Adrenal gland (tissue), 12 donors: ENCODE measurements around the gene N4BP2. TPM values are rescaled to one million over a fixed set of nuclear protein-coding genes. Genes with fewer than 3 reads are reported as not detected.
"Not testable (repeated sequence)": the region's sequence is repeated elsewhere in the genome, so short reads cannot be mapped to it uniquely, and the experiment has no call there.

ENCODE experiments used
- DNase-seq, 7 donors: peaks; one replicate each; pipeline ENCODE4 v3.0.0-alpha.2; 2019 to 2020
- H3K27ac ChIP-seq, 5 donors: fragments of 200-600 bp; sonication (generic) in 4 of 5; 1 replicate in 3 of 5; 2 replicates in 2 of 5; pipeline versions ENCODE4 v1.5.1 to v1.8.0; 2016 to 2020; ENCODE audit warnings: mild to moderate bottlenecking in 1 of 5
- H3K27me3 ChIP-seq: fragments of 200-600 bp; 2 replicates; pipeline ENCODE4 v1.8.0; 2021
- H3K36me3 ChIP-seq, 2 donors: fragments of 200-600 bp; replicated peaks in 1 of 2; 1 replicate in 1 of 2; 2 replicates in 1 of 2; pipeline versions ENCODE4 v1.5.1 to v1.8.0; 2018 to 2022
- H3K4me1 ChIP-seq, 2 donors: fragments of 200-600 bp; replicated peaks in 1 of 2; 1 replicate in 1 of 2; 2 replicates in 1 of 2; pipeline versions ENCODE4 v1.5.1 to v1.8.0; 2018 to 2021
- H3K4me3 ChIP-seq, 4 donors: fragments of 200-600 bp; sonication (generic) in 3 of 4; one replicate each; pipeline ENCODE4 v1.5.1; 2016 to 2018
- H3K9me3 ChIP-seq, 3 donors: fragments of 200-600 bp; sonication (generic) in 1 of 3; replicated peaks in 1 of 3; 1 replicate in 2 of 3; 2 replicates in 1 of 3; pipeline versions ENCODE4 v1.5.1 to v1.8.0; 2016 to 2021
- CTCF ChIP-seq, 6 experiments: fragments of 450-650 bp in 4 of 6; fragments of 200-600 bp in 2 of 6; sonication (generic) in 1 of 6; IDR thresholded peaks; 1 replicate in 5 of 6; 2 replicates in 1 of 6; pipeline versions ENCODE4 v1.5.1 to v1.8.0; 2016 to 2021; ENCODE audit warnings: antibody characterized with exemption in 6 of 6, mild to moderate bottlenecking in 2 of 6, moderate library complexity in 1 of 6
- POLR2A ChIP-seq, 2 donors: fragments of 450-650 bp; IDR thresholded peaks; one replicate each; pipeline ENCODE4 v1.6.1; 2017; ENCODE audit warnings: antibody characterized with exemption in 2 of 2, mild to moderate bottlenecking in 2 of 2, moderate library complexity in 1 of 2
- WGBS, 4 donors: extraction: QIAGEN DNeasy Blood & Tissue Kit in 2 of 4; methylation state at CpG; one replicate each; pipeline versions ENCODE4 v1.1.5 to v1.1.7; 2013 to 2017; 5-methylcytosine and 5-hydroxymethylcytosine counted together
- intact Hi-C, 2 donors: fragments of 100-400 bp; cut with DNase I; formaldehyde crosslinking; loops; one replicate each; pipeline versions ENCODE4 v1.14.1 to v1.15.0; 2022 to 2023
- polyA plus RNA-seq, 3 donors: library from polyadenylated mRNA; stranded (reverse); fragments of 200-250 nt in 2 of 3; fragments of 350-450 nt in 1 of 3; fragmentation: Illumina TruSeq in 1 of 3; extraction: RNeasy Lipid Tissue Mini Kit (QIAGEN cat#74804) in 1 of 3; gene quantifications; one replicate each; pipeline ENCODE4 v1.2.3, GENCODE V29; 2013 to 2014
- total RNA-seq, 9 donors: library from RNA; depleted of rRNA in 4 of 9; stranded (reverse); fragments of >200 nt in 4 of 9; fragments of 120-200 nt in 1 of 9; fragmentation: NEBNext Ultra II Directional in 1 of 9; extraction: Animal tissue kit (Norgen Biotek cat#: 25700) in 1 of 9; gene quantifications; one replicate each; pipeline versions ENCODE4 v1.1.0 to v1.2.4, GENCODE V29; 2013 to 2023
- donor health status: healthy with polysubstance abuse.
- donor health status: Bipolar disorder and iron deficiency.
- donor health status: DM: yes; HTN: yes; CAD: no.
- donor health status: DM: no; HTN: no; CAD: no.
- donor health status: DM: no; HTN: no; CAD: no.
- donor health status: DM: yes; HTN: yes; CAD: no.

Gene N4BP2
- total and polyA plus RNA-seq, 12 donors: 0.97 to 15.1 (median 4.6) TPM

DNA sequence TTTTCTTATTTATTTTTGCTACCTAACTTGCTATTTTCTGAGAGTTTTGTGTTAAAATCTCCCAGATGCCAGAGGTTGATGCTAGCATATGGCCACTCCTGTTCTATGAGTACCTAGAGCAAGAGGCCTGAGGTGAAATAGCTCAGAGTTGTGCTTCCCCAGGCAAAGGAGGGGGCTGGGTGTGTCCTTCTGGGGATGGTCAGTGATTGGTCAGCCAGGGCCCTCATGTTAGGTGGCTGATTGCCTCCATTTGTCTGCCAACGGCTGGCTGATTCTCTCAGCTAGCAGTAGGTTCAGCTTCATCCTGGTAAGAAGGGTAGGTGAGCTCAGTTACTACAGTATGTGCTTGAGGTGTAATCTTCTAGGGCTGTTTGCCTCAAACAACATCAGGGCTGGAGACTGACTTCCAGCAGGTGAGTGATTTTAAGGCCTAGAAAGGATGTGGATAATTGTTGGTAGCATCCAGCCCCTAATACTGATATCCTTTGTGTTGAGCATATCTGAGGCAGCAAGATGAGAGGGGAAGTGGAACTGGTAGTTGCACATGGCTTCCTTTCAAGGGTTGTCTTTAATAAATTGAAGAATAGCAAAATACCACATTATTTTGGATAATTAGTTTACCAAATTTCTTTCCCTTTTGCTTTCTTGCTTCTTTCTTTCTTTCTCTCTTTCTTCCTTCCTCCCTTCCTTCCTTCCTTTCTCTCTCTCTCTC is 77.7 kb downstream of the N4BP2 start:
- intact Hi-C loops: no loop called here
- Histone ChIP-seq H3K27me3 (no peaks in the 10 kb centered on the region), H3K36me3 (no peaks in the 10 kb centered on the region), H3K27ac (no peak overlapping the region), H3K9me3 (no peaks in the 10 kb centered on the region), H3K4me1 (no peaks in the 10 kb centered on the region), H3K4me3 (no peak overlapping the region)
- WGBS, 4 donors: 75 to 92% (median 85%) methylated on average over 1 of the region's 1 CpG
- TF ChIP-seq CTCF (IDR thresholded peaks at IDR 0.05) (no peak), POLR2A (IDR thresholded peaks at IDR 0.05) (no peak)
- DNase-seq: no peak

DNA sequence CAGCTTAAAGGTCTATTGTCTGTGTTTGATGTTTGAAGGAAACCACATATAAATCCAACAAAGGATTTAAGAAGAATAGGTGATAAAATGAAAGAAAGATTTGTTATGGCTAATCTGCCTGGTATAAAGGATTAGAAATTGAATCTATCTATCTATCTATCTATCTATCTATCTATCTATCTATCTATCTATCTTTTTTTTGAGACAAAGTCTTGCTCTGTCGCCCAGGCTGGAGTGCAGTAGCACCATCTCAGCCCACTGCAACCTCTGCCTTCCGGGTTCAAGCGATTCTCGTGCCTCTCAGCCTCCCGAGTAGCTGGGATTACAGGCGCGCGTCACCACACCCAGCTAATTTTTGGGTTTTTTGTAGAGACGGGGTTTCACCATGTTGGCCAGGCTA is 79.6 kb downstream of the N4BP2 start:
- H3K27ac ChIP-seq, H3K36me3 ChIP-seq, H3K4me3 ChIP-seq, H3K27me3 ChIP-seq, intact Hi-C loops, DNase-seq, H3K9me3 ChIP-seq, H3K4me1 ChIP-seq: not testable (repeated sequence)
- 80 to 96% (median 93%) methylated on average over 9 of the region's 9 CpGs for WGBS, 4 donors

DNA sequence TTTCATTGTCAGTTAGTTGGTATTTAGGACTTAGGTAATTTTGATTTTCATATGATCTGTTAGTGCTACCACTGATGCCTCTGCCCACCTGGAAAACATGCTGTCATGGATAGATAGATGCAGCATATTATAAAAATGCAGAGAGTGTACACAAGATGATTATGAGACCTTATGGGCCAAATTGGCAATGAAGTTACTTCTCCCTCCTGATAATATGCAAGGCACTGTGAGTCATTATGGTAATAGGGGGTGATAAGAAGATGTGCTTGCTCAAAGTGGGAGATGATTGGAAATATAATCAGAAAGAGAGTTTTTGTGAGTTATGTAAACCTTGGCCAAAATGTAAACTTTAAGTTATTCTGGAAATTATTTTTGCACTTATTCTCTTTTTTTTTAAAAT is 83.5 kb downstream of the N4BP2 start:
- intact Hi-C loops: no loop called here
- Histone ChIP-seq H3K4me1 (no peaks in the 10 kb centered on the region), H3K27ac (no peak overlapping the region), H3K9me3 (no peaks in the 10 kb centered on the region), H3K36me3 (no peaks in the 10 kb centered on the region), H3K27me3 (no peaks in the 10 kb centered on the region), H3K4me3 (no peak overlapping the region)
- no peak for DNase-seq
- TF ChIP-seq POLR2A (IDR thresholded peaks at IDR 0.05): no peak
- TF ChIP-seq CTCF (IDR thresholded peaks at IDR 0.05): no peak

DNA sequence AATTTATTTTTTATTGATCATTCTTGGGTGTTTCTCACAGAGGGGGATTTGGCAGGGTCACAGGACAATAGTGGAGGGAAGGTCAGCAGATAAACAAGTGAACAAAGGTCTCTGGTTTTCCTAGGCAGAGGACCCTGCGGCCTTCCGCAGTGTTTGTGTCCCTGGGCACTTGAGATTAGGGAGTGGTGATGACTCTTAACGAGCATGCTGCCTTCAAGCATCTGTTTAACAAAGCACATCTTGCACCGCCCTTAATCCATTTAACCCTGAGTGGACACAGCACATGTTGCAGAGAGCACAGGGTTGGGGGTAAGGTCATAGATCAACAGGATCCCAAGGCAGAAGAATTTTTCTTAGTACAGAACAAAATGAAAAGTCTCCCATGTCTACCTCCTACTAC is 83.9 kb downstream of the N4BP2 start:
- H3K36me3 ChIP-seq, H3K4me3 ChIP-seq, intact Hi-C loops, H3K27ac ChIP-seq, H3K4me1 ChIP-seq, DNase-seq, H3K9me3 ChIP-seq, H3K27me3 ChIP-seq: not testable (repeated sequence)
- WGBS, 4 donors: 57 to 86% (median 74%) methylated on average over 2 to 4 of the region's 4 CpGs

- no peaks in the 10 kb centered on the region for H3K9me3 ChIP-seq
- H3K4me3 ChIP-seq: no peak overlapping the region
- no peaks in the 10 kb centered on the region for H3K4me1 ChIP-seq
- no peak overlapping the region for H3K27ac ChIP-seq
- intact Hi-C loops: no loop called here
- TF ChIP-seq POLR2A (IDR thresholded peaks at IDR 0.05) (no peak), CTCF (IDR thresholded peaks at IDR 0.05) (no peak)
- 91 to 94% (median 93%) methylated on average over 6 of the region's 6 CpGs for WGBS, 4 donors
- no peaks in the 10 kb centered on the region for H3K36me3 ChIP-seq
- H3K27me3 ChIP-seq: no peaks in the 10 kb centered on the region
- no peak for DNase-seq
Measured at GRCh38 chr4:40143926-40144508, 87.4 kb downstream of the N4BP2 start.
